ENCODE data around the gene NARF.
"Not testable (repeated sequence)": the region's sequence is repeated elsewhere in the genome, so short reads cannot be mapped to it uniquely, and the experiment has no call there.

The NARF gene

GRCh38 chr17:82446649-82447048 is 11.9 kb upstream of the NARF start:
- H3K4me3 ChIP-seq (ENCODE audit: low read depth, low read length): no peak overlapping the region
- no peak for DNase-seq (ENCODE audit: low read depth, low spot score)
- in situ Hi-C loops (cut with HindIII; ENCODE audit: low sequenced_read_pairs): no loop called here
- TF ChIP-seq CTCF (IDR thresholded peaks at IDR 0.05; ENCODE audit: low read depth, low read length): no peak

GRCh38 chr17:82447876-82448275 is 10.7 kb upstream of the NARF start:
- no peak for DNase-seq (ENCODE audit: low read depth, low spot score)
- no peak for TF ChIP-seq CTCF (IDR thresholded peaks at IDR 0.05; ENCODE audit: low read depth, low read length)
- in situ Hi-C loops (cut with HindIII; ENCODE audit: low sequenced_read_pairs): no loop called here
- no peak overlapping the region for H3K4me3 ChIP-seq (ENCODE audit: low read depth, low read length)

- in situ Hi-C loops (cut with HindIII; ENCODE audit: low sequenced_read_pairs): no loop called here
- no peak for TF ChIP-seq CTCF (IDR thresholded peaks at IDR 0.05; ENCODE audit: low read depth, low read length)
- DNase-seq (ENCODE audit: low read depth, low spot score): no peak
- peak overlapping the region; percentile 82 for H3K4me3 ChIP-seq (ENCODE audit: low read depth, low read length)
These were observed 9.2 kb upstream of the NARF start for GRCh38 chr17:82449131-82449882.

- in situ Hi-C loops (cut with HindIII; ENCODE audit: low sequenced_read_pairs): no loop called here
- no peak for DNase-seq (ENCODE audit: low read depth, low spot score)
These were observed 8.6 kb upstream of the NARF start for GRCh38 chr17:82449883-82450356.

GRCh38 chr17:82450357-82451106 is 8.0 kb upstream of the NARF start, which contains the start of gene CYBC1:
Gene CYBC1 (minus strand): TSS chr17:82450752. CDS start chr17:82449254, 1,498 bp downstream.
- TF ChIP-seq CTCF (IDR thresholded peaks at IDR 0.05; ENCODE audit: low read depth, low read length): no peak
- peak; percentile 96 for DNase-seq (ENCODE audit: low read depth, low spot score)
- in situ Hi-C loops (cut with HindIII; ENCODE audit: low sequenced_read_pairs): no loop called here
- peak within 1 kb of the TSS; percentile 82 for H3K4me3 ChIP-seq (ENCODE audit: low read depth, low read length)

More at GRCh38 chr17:82449883-82450356, 8.6 kb upstream of the NARF start:
- TF ChIP-seq CTCF (IDR thresholded peaks at IDR 0.05; ENCODE audit: low read depth, low read length): no peak
- H3K4me3 ChIP-seq (ENCODE audit: low read depth, low read length): peak overlapping the region; percentile 82

- DNase-seq (ENCODE audit: low read depth, low spot score): no peak
- in situ Hi-C loops (cut with HindIII; ENCODE audit: low sequenced_read_pairs): no loop called here
- H3K4me3 ChIP-seq (ENCODE audit: low read depth, low read length): no peak overlapping the region
- no peak for TF ChIP-seq CTCF (IDR thresholded peaks at IDR 0.05; ENCODE audit: low read depth, low read length)
These were observed 6.4 kb upstream of the NARF start for GRCh38 chr17:82452162-82452561.

GRCh38 chr17:82453151-82453550 is 5.4 kb upstream of the NARF start:
- H3K4me3 ChIP-seq (ENCODE audit: low read depth, low read length); in situ Hi-C loops (cut with HindIII; ENCODE audit: low sequenced_read_pairs); DNase-seq (ENCODE audit: low read depth, low spot score): not testable (repeated sequence)

- in situ Hi-C loops (cut with HindIII; ENCODE audit: low sequenced_read_pairs); DNase-seq (ENCODE audit: low read depth, low spot score); H3K4me3 ChIP-seq (ENCODE audit: low read depth, low read length): not testable (repeated sequence)
These were observed 4.8 kb upstream of the NARF start for GRCh38 chr17:82453706-82454105.
